HepG2 (cell line): Measurements from ENCODE around the gene ACBD3. TPM values are rescaled to one million over a fixed set of nuclear protein-coding genes. Genes with fewer than 3 reads are reported as not detected.

Source experiments
- ATAC-seq: fragments of 200-7000 bp; cut with Tn5 transposase; 3 replicates; pipeline ENCODE4 v1.9.1; 2020; ENCODE audit warnings: mild to moderate bottlenecking, moderate library complexity
- BruUV-seq: library from RNA; stranded (reverse); fragments of 400-500 nt; replicated peaks from 2 replicates; lab custom pipeline; 2021; lab: Mats Ljungman, UMichigan
- CTCF ChIA-PET: fragments of 300-600 bp; formaldehyde crosslinking; extraction: SDS; loops from one replicate; lab custom pipeline; 2021; ENCODE audit warnings: low total read pairs, inconsistent platforms, low intra/inter-chr PET ratio; lab: Yijun Ruan, JAX
- POLR2A ChIA-PET: fragments of 350-600 bp; sonication (Branson Sonifier 250); formaldehyde crosslinking; loops from one replicate; lab custom pipeline; 2020; ENCODE audit warnings: antibody characterized with exemption, inconsistent platforms; lab: Yijun Ruan, JAX
- DNase-seq: peaks from one replicate; pipeline ENCODE4 v3.0.0-alpha.2; 2015; ENCODE audit warnings: low spot score
- FAIRE-seq: peaks from 3 replicates; lab custom pipeline; 2011; peaks lifted over from hg19 to GRCh38; lab: Jason Lieb, UNC
- H2AFZ ChIP-seq: one replicate; pipeline ENCODE4 v1.6.1; 2011; ENCODE audit warnings: low read length, inconsistent platforms
- H3K27ac ChIP-seq: fragments of 300-600 bp; 3 replicates; pipeline ENCODE4 v1.8.0; 2011; ENCODE audit warnings: mixed run types, mild to moderate bottlenecking, mixed read lengths, low read length, inconsistent platforms; ENCODE audit not compliant: insufficient read depth; ENCODE audit errors: extremely low read length
- H3K27me3 ChIP-seq, 2 experiments: fragments of 200-600 bp in 1 of 2; 2 replicates in 1 of 2; 3 replicates in 1 of 2; pipeline versions ENCODE4 v1.6.0 to v1.8.0; 2011; ENCODE audit warnings: low read length in 2 of 2, mild to moderate bottlenecking in 2 of 2, moderate library complexity in 2 of 2, inconsistent platforms in 1 of 2; ENCODE audit not compliant: insufficient read depth in 2 of 2, control insufficient read depth in 1 of 2
- H3K36me3 ChIP-seq, 2 experiments: fragments of 200-600 bp in 1 of 2; replicated peaks in 1 of 2; 2 replicates in 1 of 2; 3 replicates in 1 of 2; pipeline versions ENCODE4 v1.5.1 to v1.8.0; 2011; ENCODE audit warnings: low read length in 2 of 2, inconsistent platforms in 1 of 2; ENCODE audit not compliant: insufficient read depth in 2 of 2, control insufficient read depth in 1 of 2
- H3K4me1 ChIP-seq: 2 replicates; pipeline ENCODE4 v1.5.1; 2012; ENCODE audit warnings: low read length, inconsistent platforms; ENCODE audit not compliant: insufficient read depth
- H3K4me2 ChIP-seq: 2 replicates; pipeline ENCODE4 v1.6.0; 2011; ENCODE audit warnings: low read depth, low read length, inconsistent platforms
- H3K4me3 ChIP-seq, 3 experiments: fragments of 200-600 bp in 1 of 3; sonication (generic), shearing (Covaris generic) in 1 of 3; replicated peaks in 1 of 3; 2 replicates each; pipeline ENCODE4 v1.5.1; 2011 to 2016; ENCODE audit warnings: low read length in 3 of 3, inconsistent platforms in 2 of 3, low read depth in 2 of 3, mild to moderate bottlenecking in 2 of 3, control low read depth in 1 of 3, mixed read lengths in 1 of 3; ENCODE audit not compliant: insufficient read depth in 1 of 3
- H3K79me2 ChIP-seq: one replicate; pipeline ENCODE4 v1.6.1; 2011; ENCODE audit warnings: low read length, inconsistent platforms; ENCODE audit not compliant: insufficient read depth
- H3K9ac ChIP-seq: 2 replicates; pipeline ENCODE4 v1.6.0; 2011; ENCODE audit warnings: mild to moderate bottlenecking, low read depth, low read length, inconsistent platforms; ENCODE audit not compliant: insufficient read depth
- H3K9me3 ChIP-seq: 2 replicates; pipeline ENCODE4 v1.5.1; 2012; ENCODE audit warnings: mild to moderate bottlenecking, low read length
- H4K20me1 ChIP-seq: 2 replicates; pipeline ENCODE4 v1.6.0; 2011; ENCODE audit warnings: inconsistent platforms, mild to moderate bottlenecking, low read length, moderate library complexity; ENCODE audit not compliant: insufficient read depth
- BCL6 ChIP-seq: IDR thresholded peaks from 2 replicates; pipeline ENCODE4 v1.6.1; 2016; ENCODE audit warnings: missing genetic modification reagents, missing compliant biosample characterization
- BRD4 ChIP-seq: sonication (generic); formaldehyde crosslinking; IDR thresholded peaks from 2 replicates; pipeline ENCODE4 v1.4.0; 2020; ENCODE audit warnings: missing genetic modification reagents
- ELK4 ChIP-seq: sonication (generic); formaldehyde crosslinking; IDR thresholded peaks from 2 replicates; pipeline ENCODE4 v1.9.0; 2021; ENCODE audit warnings: missing genetic modification reagents, borderline replicate concordance
- GATAD2A ChIP-seq: IDR thresholded peaks from 2 replicates; pipeline ENCODE4 v1.6.1; 2016
- KMT2B ChIP-seq: IDR thresholded peaks from 2 replicates; pipeline ENCODE4 v1.6.1; 2016; ENCODE audit warnings: missing genetic modification reagents, missing compliant biosample characterization
- MIXL1 ChIP-seq: IDR thresholded peaks from 2 replicates; pipeline ENCODE4 v1.6.1; 2016
- MNT ChIP-seq: fragments of 450-650 bp; IDR thresholded peaks from 2 replicates; pipeline ENCODE4 v1.6.1; 2016
- MXD3 ChIP-seq: IDR thresholded peaks from 2 replicates; pipeline ENCODE4 v1.6.1; 2016; ENCODE audit warnings: mild to moderate bottlenecking, missing biosample characterization, missing genetic modification reagents
- MYPOP ChIP-seq: sonication (generic); formaldehyde crosslinking; IDR thresholded peaks from 2 replicates; pipeline ENCODE4 v1.8.1; 2023; ENCODE audit warnings: mild to moderate bottlenecking, moderate library complexity, missing genetic modification reagents
- NFE2L1 ChIP-seq: sonication (generic); formaldehyde crosslinking; IDR thresholded peaks from 2 replicates; pipeline ENCODE4 v1.4.0; 2020; ENCODE audit warnings: missing genetic modification reagents, mild to moderate bottlenecking, borderline replicate concordance
- NR2F6 ChIP-seq, 2 experiments: IDR thresholded peaks; 2 replicates each; pipeline ENCODE4 v1.6.1; 2016; ENCODE audit warnings: antibody characterized with exemption in 1 of 2, mild to moderate bottlenecking in 1 of 2
- POGK ChIP-seq: sonication (generic); formaldehyde crosslinking; conservative IDR thresholded peaks from 2 replicates; pipeline ENCODE4 v1.8.0; 2022; ENCODE audit warnings: mild to moderate bottlenecking, moderate library complexity, missing genetic modification reagents
- SKI ChIP-seq: fragments of 450-650 bp; IDR thresholded peaks from one replicate; pipeline ENCODE4 v1.6.1; 2018; ENCODE audit warnings: mild to moderate bottlenecking; ENCODE audit not compliant: partially characterized antibody
- TAF15 ChIP-seq: fragments of 200-400 bp; formaldehyde crosslinking; IDR thresholded peaks from one replicate; pipeline ENCODE4 v1.6.1; 2018; ENCODE audit warnings: mild to moderate bottlenecking, low read depth, low read length; ENCODE audit not compliant: poor library complexity, severe bottlenecking
- ZMAT5 ChIP-seq: sonication (generic); formaldehyde crosslinking; IDR thresholded peaks from 2 replicates; pipeline ENCODE4 v1.5.0; 2020; ENCODE audit warnings: mild to moderate bottlenecking, low read depth, missing genetic modification reagents, borderline replicate concordance
- ZNF382 ChIP-seq: sonication (generic); formaldehyde crosslinking; IDR thresholded peaks from 2 replicates; pipeline ENCODE4 v1.5.0; 2020; ENCODE audit warnings: missing genetic modification reagents, mild to moderate bottlenecking, borderline replicate concordance
- ZNF670 ChIP-seq: sonication (generic); formaldehyde crosslinking; IDR thresholded peaks from 2 replicates; pipeline ENCODE4 v1.8.0; 2022; ENCODE audit warnings: mild to moderate bottlenecking, missing genetic modification reagents, borderline replicate concordance
- ZNF761 ChIP-seq: sonication (generic); formaldehyde crosslinking; conservative IDR thresholded peaks from 2 replicates; pipeline ENCODE4 v1.4.0; 2020; ENCODE audit warnings: mild to moderate bottlenecking, missing genetic modification reagents
- whole genome bisulfite sequencing: methylation state at CpG from one replicate; pipeline ENCODE4 v1.1.6; 2017; ENCODE audit warnings: low lambda C conversion rate; 5-methylcytosine and 5-hydroxymethylcytosine counted together
- in situ Hi-C: cut with HindIII; loops from 2 replicates; pipeline ENCODE4 v1.10.0; 2017; ENCODE audit warnings: low pct_unique_long_range_greater_than_20kb; ENCODE audit not compliant: extremely low pct_ligation_motif_present
- intact Hi-C: fragments of 100-400 bp; cut with micrococcal nuclease; formaldehyde crosslinking; loops from one replicate; pipeline ENCODE4 v1.10.0; 2022; ENCODE audit not compliant: unreplicated experiment
- polyA plus RNA-seq, 8 experiments: library from polyadenylated mRNA; depleted of rRNA in 3 of 8; stranded (reverse) in 7 of 8; unstranded in 1 of 8; fragments of >200 nt; fragmentation: Illumina TruSeq in 4 of 8; extraction: Trizol in 4 of 8; gene quantifications; 2 replicates each; pipeline versions ENCODE4 v1.2.1 to v1.2.3, GENCODE V29; 2011 to 2016; ENCODE audit warnings: low read depth in 4 of 8, missing spikeins in 1 of 8, mixed read lengths in 1 of 8; ENCODE audit not compliant: insufficient read depth in 1 of 8
- total RNA-seq, 5 experiments: library from RNA; depleted of rRNA; stranded (reverse); fragments of >200 nt; fragmentation: Illumina TruSeq; extraction: Trizol; gene quantifications; 2 replicates each; pipeline ENCODE4 v1.2.3, GENCODE V29; 2016; ENCODE audit warnings: low read depth in 1 of 5

The ACBD3 gene
- total and polyA plus RNA-seq, 2 of the 13 experiments (the other 11 are each of a cell fraction or from before 2014, with no cell fraction given) = 24.3 to 39.3 TPM

GRCh38 chr1:226216056-226216455 lies 29.5 kb upstream of the ACBD3 start:
- DNase-seq = no peak
- H3K4me2 ChIP-seq = no peak overlapping the region
- H3K9ac ChIP-seq = no peak overlapping the region
- in situ Hi-C loops (no loop called here), intact Hi-C loops (no loop called here)
- BruUV-seq = no TSS peak
- no peak overlapping the region for H3K4me3 ChIP-seq
- peaks cover 0 to 2% of the 10 kb centered on the region in 2 experiments; a peak in 3 of 5 replicates for H3K27me3 ChIP-seq
- ChIA-PET CTCF (no interaction called here), POLR2A (no interaction called here)
- H3K9me3 ChIP-seq = no peaks in the 10 kb centered on the region
- H3K27ac ChIP-seq = no peak overlapping the region
- ATAC-seq = no peak
- no peaks in the 10 kb centered on the region for H3K36me3 ChIP-seq
- WGBS = 60% methylated on average over 5 of the region's 5 CpGs
- no peak overlapping the region for H2AFZ ChIP-seq
- H4K20me1 ChIP-seq = no peaks in the 10 kb centered on the region
- H3K4me1 ChIP-seq = peaks cover 51% of the 10 kb centered on the region
- FAIRE-seq = no peak
- H3K79me2 ChIP-seq = no peaks in the 10 kb centered on the region
- TF ChIP-seq MNT = no peak
- TF ChIP-seq GATAD2A (CRISPR knock-in tag) = no peak
- TF ChIP-seq BRD4 = no peak
- TF ChIP-seq NR2F6 (IDR thresholded peaks at IDR 0.05) = no peak
- no peak for TF ChIP-seq NR2F6 (CRISPR knock-in tag; IDR thresholded peaks at IDR 0.05)
- no peak for TF ChIP-seq MYPOP (CRISPR knock-in tag)
- no peak for TF ChIP-seq SKI
- TF ChIP-seq ZNF761 (CRISPR knock-in tag) = no peak
- TF ChIP-seq ZMAT5 (CRISPR knock-in tag) = no peak
- no peak for TF ChIP-seq ZNF382
- no peak for TF ChIP-seq KMT2B
- TF ChIP-seq BCL6 = no peak
- TF ChIP-seq NFE2L1 (CRISPR knock-in tag) = no peak
- TF ChIP-seq POGK (CRISPR knock-in tag) = no peak
- TF ChIP-seq ELK4 (CRISPR knock-in tag) = no peak
- no peak for TF ChIP-seq MIXL1
- no peak for TF ChIP-seq ZNF670 (CRISPR knock-in tag)
- no peak for TF ChIP-seq MXD3
- no peak for TF ChIP-seq TAF15
